ENCODE data around the gene POU2F1. TPM values are rescaled to one million over a fixed set of nuclear protein-coding genes. Genes with fewer than 3 reads are reported as not detected.
"Not testable (repeated sequence)": the region's sequence is repeated elsewhere in the genome, so short reads cannot be mapped to it uniquely, and the experiment has no call there.

POU2F1 gene
- total RNA-seq, 1 donor from 2014 or later, result 20.2 TPM

DNA sequence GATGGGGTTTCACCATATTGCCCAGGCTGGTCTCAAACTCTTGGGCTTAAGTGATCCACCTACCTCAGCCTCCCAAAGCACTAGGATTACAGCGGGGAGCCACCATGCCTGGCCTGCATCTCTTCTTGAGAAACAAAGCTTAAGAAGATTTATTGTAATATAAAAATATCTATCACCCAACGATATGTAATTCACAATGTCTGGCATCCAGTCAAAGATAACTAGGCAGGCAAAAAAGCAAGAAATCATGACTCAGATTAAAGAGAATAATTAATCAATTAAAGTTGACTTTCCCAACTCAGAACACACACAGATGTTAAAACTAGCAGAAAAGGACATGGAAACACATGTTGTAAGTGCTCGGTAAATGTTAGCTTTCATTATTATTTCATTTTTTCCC is 26.5 kb upstream of the POU2F1 start:
- no peaks in the 10 kb centered on the region for H3K36me3 Mint-ChIP-seq (ENCODE audit: low read depth)
- H3K9me3 Mint-ChIP-seq, result peaks cover 3% of the 10 kb centered on the region
- no peak for DNase-seq (ENCODE audit: low spot score)
- no peak overlapping the region for H3K4me3 Mint-ChIP-seq
- intact Hi-C loops (cut with micrococcal nuclease), result no loop called here
- H3K4me1 Mint-ChIP-seq (ENCODE audit: low read depth), result no peaks in the 10 kb centered on the region
- peaks cover 4% of the 10 kb centered on the region for H3K27me3 Mint-ChIP-seq (ENCODE audit: insufficient read depth)
- no peak overlapping the region for H3K27ac Mint-ChIP-seq

DNA sequence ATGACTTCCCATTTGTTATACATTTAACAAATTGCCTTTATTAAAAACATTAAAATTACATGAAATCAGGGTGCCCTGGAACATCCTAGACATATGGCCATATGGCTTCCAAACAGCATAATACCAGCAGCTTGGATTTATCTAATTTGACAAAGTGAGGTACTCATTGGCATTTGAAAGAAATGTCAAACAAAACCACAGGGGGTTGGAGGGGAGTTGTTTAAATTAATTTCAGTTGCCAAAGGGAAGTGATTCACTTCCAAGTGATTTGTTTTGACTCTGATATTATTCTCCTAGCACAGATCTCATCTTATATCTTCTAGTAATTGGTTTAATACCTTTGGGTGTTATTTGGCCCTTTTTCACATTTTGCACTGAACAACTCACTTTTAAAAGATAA is 24.5 kb upstream of the POU2F1 start:
- Mint-ChIP-seq H3K4me3 (no peak overlapping the region), H3K4me1 (ENCODE audit: low read depth) (no peaks in the 10 kb centered on the region), H3K36me3 (ENCODE audit: low read depth) (no peaks in the 10 kb centered on the region), H3K9me3 (no peaks in the 10 kb centered on the region), H3K27ac (no peak overlapping the region), H3K27me3 (ENCODE audit: insufficient read depth) (peaks cover 5% of the 10 kb centered on the region)
- intact Hi-C loops (cut with micrococcal nuclease), result no loop called here
- DNase-seq (ENCODE audit: low spot score), result no peak

DNA sequence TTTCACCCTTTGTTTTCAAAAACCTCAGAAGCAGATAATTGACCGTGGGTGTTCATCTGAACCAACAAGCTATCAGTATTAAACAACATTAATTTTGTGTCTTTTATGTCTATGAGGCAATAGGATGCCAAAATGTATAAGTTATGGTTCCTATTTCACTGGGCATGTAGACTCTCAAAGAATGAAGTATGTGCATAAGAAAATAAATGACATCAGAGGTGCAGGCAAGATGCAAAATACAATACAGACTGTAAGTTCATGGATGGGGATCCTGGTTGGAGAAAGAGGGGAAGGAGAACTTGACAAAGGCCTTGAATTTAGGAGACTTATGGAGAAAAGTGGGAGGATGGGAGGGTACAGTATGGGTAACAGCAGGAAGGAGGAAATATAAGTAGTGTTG is 23.4 kb upstream of the POU2F1 start:
- no peaks in the 10 kb centered on the region for H3K4me1 Mint-ChIP-seq (ENCODE audit: low read depth)
- DNase-seq (ENCODE audit: low spot score), result no peak
- intact Hi-C loops (cut with micrococcal nuclease), result no loop called here
- no peaks in the 10 kb centered on the region for H3K9me3 Mint-ChIP-seq
- no peak overlapping the region for H3K27ac Mint-ChIP-seq
- H3K36me3 Mint-ChIP-seq (ENCODE audit: low read depth), result no peaks in the 10 kb centered on the region
- H3K27me3 Mint-ChIP-seq (ENCODE audit: insufficient read depth), result peaks cover 5% of the 10 kb centered on the region
- H3K4me3 Mint-ChIP-seq, result no peak overlapping the region

DNA sequence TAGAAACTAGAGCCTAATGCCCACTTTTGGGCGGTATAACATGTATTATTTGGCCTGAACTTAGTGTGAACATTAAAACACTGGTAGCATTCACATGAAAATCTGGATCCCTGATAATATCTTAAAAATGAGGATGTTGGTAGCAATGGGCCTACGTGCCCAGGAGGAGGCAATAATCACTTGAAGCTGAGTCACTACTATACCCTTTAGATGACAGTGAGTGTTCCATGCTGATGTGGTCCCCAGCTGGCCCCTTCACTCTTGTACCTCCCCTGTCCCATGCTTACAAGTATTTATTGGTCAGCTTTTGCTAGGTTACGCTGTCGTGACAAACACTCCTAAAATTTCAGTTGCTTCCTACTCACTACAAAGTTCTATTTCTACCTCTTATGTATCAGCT is 23.0 kb upstream of the POU2F1 start:
- Mint-ChIP-seq H3K9me3 (no peaks in the 10 kb centered on the region), H3K4me1 (ENCODE audit: low read depth) (no peaks in the 10 kb centered on the region), H3K4me3 (no peak overlapping the region), H3K27me3 (ENCODE audit: insufficient read depth) (peaks cover 4% of the 10 kb centered on the region), H3K27ac (no peak overlapping the region), H3K36me3 (ENCODE audit: low read depth) (no peaks in the 10 kb centered on the region)
- no peak for DNase-seq (ENCODE audit: low spot score)
- intact Hi-C loops (cut with micrococcal nuclease), result no loop called here

DNA sequence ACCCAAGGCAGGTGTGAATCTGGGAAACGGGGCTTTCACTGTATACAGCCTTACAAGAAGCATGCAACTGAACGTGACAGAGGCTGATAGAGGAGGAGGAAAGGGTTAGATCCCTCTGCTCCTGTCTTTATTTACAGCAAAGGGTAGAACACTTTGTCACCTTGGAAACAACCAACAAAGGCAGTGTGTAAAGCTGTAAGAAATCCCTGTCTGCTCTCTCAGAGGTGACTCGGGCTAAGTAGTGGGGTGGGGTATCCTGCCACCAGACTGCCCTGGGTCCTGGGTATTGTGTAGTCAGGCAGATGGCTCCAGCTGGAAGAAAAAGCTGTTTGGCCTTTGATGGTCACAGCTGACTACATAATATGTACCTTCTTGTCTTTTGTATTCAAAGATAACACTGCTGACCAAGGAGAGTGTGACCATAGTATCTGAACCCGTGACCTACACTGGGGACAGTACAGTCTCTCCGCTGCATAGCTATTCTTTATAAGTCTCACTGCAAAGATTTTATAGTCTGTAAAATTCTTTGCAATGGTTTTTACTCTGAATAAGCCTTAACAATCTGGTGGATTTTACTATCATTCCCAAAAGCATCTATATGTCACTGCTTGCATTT is 22.1 kb upstream of the POU2F1 start:
- no peaks in the 10 kb centered on the region for H3K9me3 Mint-ChIP-seq
- no peak for DNase-seq (ENCODE audit: low spot score)
- no peaks in the 10 kb centered on the region for H3K4me1 Mint-ChIP-seq (ENCODE audit: low read depth)
- H3K4me3 Mint-ChIP-seq, result no peak overlapping the region
- no peaks in the 10 kb centered on the region for H3K36me3 Mint-ChIP-seq (ENCODE audit: low read depth)
- no peak overlapping the region for H3K27ac Mint-ChIP-seq
- peaks cover 1% of the 10 kb centered on the region for H3K27me3 Mint-ChIP-seq (ENCODE audit: insufficient read depth)
- intact Hi-C loops (cut with micrococcal nuclease), result no loop called here

DNA sequence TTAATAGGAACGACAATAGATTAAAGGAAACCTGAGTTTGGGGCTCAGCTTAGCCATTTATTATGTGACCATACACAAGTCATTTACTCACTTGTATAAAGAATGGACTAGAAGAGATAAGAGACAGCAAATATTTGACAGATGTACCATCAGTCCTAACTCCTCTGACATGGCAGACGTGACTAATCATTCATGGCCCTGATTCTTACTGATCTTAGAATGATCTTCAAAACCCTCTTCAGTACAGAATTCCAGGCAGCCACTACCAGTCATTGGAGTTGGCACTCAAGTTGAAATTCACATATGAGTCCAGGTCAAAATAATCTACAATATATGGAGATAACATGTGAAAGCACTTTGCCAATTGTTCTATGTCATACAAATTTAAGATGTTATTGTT is 21.0 kb upstream of the POU2F1 start:
- Mint-ChIP-seq H3K4me3 (no peak overlapping the region), H3K27ac (no peak overlapping the region), H3K36me3 (ENCODE audit: low read depth) (no peaks in the 10 kb centered on the region), H3K27me3 (ENCODE audit: insufficient read depth) (peaks cover 1% of the 10 kb centered on the region), H3K4me1 (ENCODE audit: low read depth) (no peaks in the 10 kb centered on the region), H3K9me3 (no peaks in the 10 kb centered on the region)
- no peak for DNase-seq (ENCODE audit: low spot score)
- intact Hi-C loops (cut with micrococcal nuclease), result no loop called here

DNA sequence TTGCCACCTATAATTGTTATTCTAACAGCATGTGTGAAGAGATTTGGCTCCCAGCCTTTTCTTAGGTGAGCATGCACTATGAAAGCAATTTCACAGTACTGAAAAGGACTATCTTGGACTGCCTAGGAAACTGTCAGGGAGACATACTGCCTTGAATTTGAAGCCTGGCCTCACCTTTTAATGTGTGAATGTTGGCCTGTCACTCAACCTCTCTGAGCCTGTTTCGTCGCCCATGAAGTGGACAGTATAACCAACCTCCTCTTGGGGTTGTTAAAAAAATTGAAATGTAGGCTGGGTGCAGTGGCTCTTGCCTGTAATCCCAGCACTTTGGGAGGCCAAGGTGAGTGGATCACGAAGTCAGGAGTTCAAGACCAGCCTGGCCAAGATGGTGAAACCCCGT is 20.4 kb upstream of the POU2F1 start:
- no peak overlapping the region for H3K4me3 Mint-ChIP-seq
- DNase-seq (ENCODE audit: low spot score), result no peak
- peaks cover 1% of the 10 kb centered on the region for H3K27me3 Mint-ChIP-seq (ENCODE audit: insufficient read depth)
- no peak overlapping the region for H3K27ac Mint-ChIP-seq
- H3K4me1 Mint-ChIP-seq (ENCODE audit: low read depth), result no peaks in the 10 kb centered on the region
- no peaks in the 10 kb centered on the region for H3K9me3 Mint-ChIP-seq
- no peaks in the 10 kb centered on the region for H3K36me3 Mint-ChIP-seq (ENCODE audit: low read depth)
- intact Hi-C loops (cut with micrococcal nuclease), result no loop called here

DNA sequence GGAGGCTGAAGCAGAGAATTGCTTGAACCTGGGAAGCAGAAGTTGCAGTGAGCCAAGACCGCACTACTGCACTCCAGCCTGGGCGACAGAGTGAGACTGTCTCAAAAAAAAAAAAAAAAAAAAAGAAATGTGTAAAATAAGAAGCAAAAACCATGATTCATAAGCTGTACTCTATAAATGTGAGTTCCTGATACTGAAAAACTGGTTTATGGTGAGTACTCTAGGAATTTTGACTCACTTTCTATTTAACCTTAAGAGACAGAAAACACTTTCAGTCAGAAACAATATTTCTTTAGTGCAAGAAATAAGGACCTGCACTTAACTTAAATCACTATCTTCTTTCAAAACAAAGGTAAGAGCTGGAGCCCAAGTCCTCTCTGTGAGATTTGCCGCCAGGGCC is 19.9 kb upstream of the POU2F1 start:
- H3K4me1 Mint-ChIP-seq (ENCODE audit: low read depth), result no peaks in the 10 kb centered on the region
- H3K36me3 Mint-ChIP-seq (ENCODE audit: low read depth), result peaks cover 3% of the 10 kb centered on the region
- intact Hi-C loops (cut with micrococcal nuclease), result no loop called here
- H3K4me3 Mint-ChIP-seq, result no peak overlapping the region
- peaks cover 1% of the 10 kb centered on the region for H3K27me3 Mint-ChIP-seq (ENCODE audit: insufficient read depth)
- DNase-seq (ENCODE audit: low spot score), result no peak
- no peak overlapping the region for H3K27ac Mint-ChIP-seq
- H3K9me3 Mint-ChIP-seq, result peaks cover 4% of the 10 kb centered on the region

DNA sequence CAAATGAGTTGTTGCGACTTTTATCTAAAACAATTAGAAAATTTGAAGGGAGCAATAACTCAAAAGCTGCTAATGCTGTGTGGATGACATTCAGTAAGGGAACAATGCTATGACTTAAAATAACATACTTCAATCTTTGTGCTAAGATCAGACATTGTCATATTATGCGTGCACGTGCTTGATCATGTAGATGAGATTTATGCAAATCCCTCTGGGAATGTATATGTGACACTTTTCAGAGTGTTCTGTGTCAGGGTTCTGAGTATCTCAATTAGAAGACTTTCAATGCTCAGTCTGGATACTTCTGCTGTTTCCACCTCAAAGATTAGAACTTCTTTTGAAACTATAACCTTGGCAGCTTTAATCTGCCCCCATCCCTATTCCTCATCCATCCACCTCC is 18.6 kb upstream of the POU2F1 start:
- no peak overlapping the region for H3K4me3 Mint-ChIP-seq

DNA sequence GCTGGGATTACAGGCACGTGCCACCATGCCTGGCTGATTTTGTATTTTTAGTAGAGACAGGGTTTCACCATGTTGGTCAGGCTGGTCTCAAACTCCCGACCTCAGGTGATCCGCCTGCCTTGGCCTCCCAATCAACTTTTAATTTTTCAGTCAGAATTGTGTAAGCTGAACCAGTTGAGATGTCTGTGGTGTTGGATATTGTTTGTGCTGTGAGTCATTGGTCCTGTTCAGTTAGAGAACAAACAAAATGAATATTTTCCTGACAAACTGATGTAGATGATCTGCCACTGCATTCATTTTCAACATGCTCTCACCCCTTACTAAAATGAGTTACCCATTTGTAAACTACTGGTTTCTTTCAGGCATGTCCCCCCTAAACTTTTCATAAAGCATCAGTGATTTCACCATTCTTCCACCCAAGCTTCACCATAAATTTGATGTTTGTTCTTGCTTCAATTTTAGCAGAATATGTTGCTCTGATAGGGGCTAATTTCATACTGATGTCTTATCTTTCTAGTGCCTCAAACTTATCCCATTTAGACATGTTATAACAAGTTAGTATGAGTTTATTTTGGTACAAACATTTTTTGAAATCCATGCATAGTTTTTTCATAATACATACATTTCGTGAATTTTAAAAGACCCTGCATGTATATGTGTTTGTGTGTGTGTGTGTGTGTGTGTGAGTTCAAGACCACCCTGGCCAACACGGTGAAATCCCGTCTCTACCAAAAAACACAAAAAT is 15.2 kb upstream of the POU2F1 start:
- H3K9me3 Mint-ChIP-seq, result peaks cover 27% of the 10 kb centered on the region
- not testable (repeated sequence) for H3K4me3 Mint-ChIP-seq; H3K27me3 Mint-ChIP-seq (ENCODE audit: insufficient read depth); H3K27ac Mint-ChIP-seq; H3K4me1 Mint-ChIP-seq (ENCODE audit: low read depth); DNase-seq (ENCODE audit: low spot score)
- intact Hi-C loops (cut with micrococcal nuclease), result loop anchor here (5.0 kb wide), 1 partner anchor 68 kb away; no protein-coding TSS in a partner anchor
- peaks cover 13% of the 10 kb centered on the region for H3K36me3 Mint-ChIP-seq (ENCODE audit: low read depth)

More for the DNA sequence above, 18.6 kb upstream of the POU2F1 start:
- no peak for DNase-seq (ENCODE audit: low spot score)
- H3K27ac Mint-ChIP-seq, result no peak overlapping the region
- peaks cover 3% of the 10 kb centered on the region for H3K36me3 Mint-ChIP-seq (ENCODE audit: low read depth)
- no peaks in the 10 kb centered on the region for H3K4me1 Mint-ChIP-seq (ENCODE audit: low read depth)
- H3K9me3 Mint-ChIP-seq, result peaks cover 4% of the 10 kb centered on the region
- H3K27me3 Mint-ChIP-seq (ENCODE audit: insufficient read depth), result peaks cover 1% of the 10 kb centered on the region
- intact Hi-C loops (cut with micrococcal nuclease), result no loop called here

DNA sequence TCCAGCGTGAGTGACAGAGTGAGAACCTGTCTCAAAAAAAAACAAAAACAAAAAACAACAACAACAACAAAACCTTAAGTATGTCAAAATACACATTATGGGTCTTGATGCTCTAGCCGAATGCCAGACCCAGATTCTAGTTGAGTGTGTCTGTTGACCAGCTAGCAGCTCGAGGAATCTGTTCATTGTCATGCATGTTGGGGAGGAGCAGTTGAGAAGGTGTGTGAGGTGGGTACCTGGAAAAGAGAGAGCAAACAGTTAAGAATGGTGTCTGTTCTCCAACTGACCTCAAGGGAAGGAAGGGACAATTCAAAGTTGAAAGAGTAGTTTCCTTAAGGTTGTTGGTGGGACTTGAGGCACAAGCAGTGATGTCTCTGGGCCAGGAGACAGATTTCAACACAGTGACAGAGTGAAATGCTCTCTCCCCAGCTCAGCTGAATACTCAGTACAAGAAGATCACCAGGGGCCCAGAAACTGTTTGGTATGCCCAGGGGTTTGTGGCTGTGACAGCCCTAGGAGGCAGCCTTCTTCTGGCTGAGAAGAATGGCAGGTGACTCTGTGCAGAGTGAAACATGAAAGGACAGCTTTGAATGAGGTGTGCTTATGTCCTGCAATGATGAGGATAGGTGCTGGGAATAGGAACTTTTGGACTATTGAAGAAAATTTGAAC is 14.4 kb upstream of the POU2F1 start:
- Mint-ChIP-seq H3K4me3 (no peak overlapping the region), H3K4me1 (ENCODE audit: low read depth) (peaks cover 5% of the 10 kb centered on the region), H3K27me3 (ENCODE audit: insufficient read depth) (no peaks in the 10 kb centered on the region), H3K27ac (no peak overlapping the region), H3K36me3 (ENCODE audit: low read depth) (peaks cover 15% of the 10 kb centered on the region), H3K9me3 (peaks cover 29% of the 10 kb centered on the region)
- intact Hi-C loops (cut with micrococcal nuclease), result loop anchor here (5.0 kb wide), 1 partner anchor 69 kb away; no protein-coding TSS in a partner anchor
- no peak for DNase-seq (ENCODE audit: low spot score)

DNA sequence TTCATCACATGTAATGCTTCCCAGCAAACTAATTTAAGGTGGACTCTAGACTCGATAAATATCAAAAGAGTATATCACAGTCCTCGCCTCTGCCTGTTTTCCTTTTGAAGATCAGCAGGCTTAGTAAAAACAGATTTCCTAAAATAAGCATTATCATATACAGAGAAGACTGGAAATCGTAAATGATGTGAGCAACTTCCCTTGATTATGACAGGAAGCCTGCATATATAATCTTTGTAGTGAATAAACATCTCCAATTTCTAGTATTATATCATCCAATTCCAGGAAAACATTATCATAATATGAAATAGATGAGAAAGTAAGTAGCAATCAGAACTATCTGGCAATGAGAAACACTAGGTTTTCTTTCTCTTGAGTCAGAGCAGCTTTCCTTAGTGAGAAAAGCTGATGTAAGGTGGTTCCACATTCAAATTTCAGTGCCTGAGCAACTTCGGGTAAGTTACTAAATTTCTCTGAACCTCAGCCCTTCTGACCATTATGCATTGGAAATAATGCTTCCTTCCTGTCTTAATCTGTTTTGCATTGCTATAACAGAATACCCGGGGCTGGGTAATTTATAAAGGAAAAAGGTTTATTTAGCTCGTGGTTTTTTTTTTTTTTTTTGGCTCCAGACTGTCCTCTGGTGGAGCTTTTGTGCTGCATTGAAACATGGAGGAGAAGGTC is 12.6 kb upstream of the POU2F1 start:
- Mint-ChIP-seq H3K4me1 (ENCODE audit: low read depth) (peaks cover 8% of the 10 kb centered on the region), H3K9me3 (peaks cover 31% of the 10 kb centered on the region), H3K4me3 (no peak overlapping the region), H3K27me3 (ENCODE audit: insufficient read depth) (no peaks in the 10 kb centered on the region), H3K27ac (no peak overlapping the region), H3K36me3 (ENCODE audit: low read depth) (peaks cover 17% of the 10 kb centered on the region)
- intact Hi-C loops (cut with micrococcal nuclease), result loop anchor here (5.0 kb wide), 1 partner anchor 71 kb away; no protein-coding TSS in a partner anchor
- DNase-seq (ENCODE audit: low spot score), result no peak

DNA sequence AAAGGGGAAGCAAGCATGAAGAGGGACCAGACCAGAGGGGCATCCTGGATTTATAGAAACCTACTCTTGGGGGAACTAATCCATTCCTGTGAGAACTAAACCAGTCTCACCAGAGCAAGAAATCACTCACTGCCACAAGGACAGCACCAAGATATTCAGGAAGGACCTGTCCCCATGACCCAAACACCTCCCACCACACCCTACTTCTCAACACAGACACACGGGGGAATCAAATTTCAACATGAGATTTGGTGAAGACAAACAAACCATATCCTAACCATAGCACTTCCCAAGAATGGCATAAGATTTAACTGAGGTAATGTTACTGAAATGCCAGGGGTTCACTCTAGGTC is 12.1 kb upstream of the POU2F1 start:
- DNase-seq (ENCODE audit: low spot score), result no peak
- peaks cover 8% of the 10 kb centered on the region for H3K4me1 Mint-ChIP-seq (ENCODE audit: low read depth)
- peaks cover 31% of the 10 kb centered on the region for H3K9me3 Mint-ChIP-seq
- intact Hi-C loops (cut with micrococcal nuclease), result loop anchor here (5.0 kb wide), 1 partner anchor 71 kb away; no protein-coding TSS in a partner anchor
- peaks cover 17% of the 10 kb centered on the region for H3K36me3 Mint-ChIP-seq (ENCODE audit: low read depth)
- H3K4me3 Mint-ChIP-seq, result no peak overlapping the region
- H3K27me3 Mint-ChIP-seq (ENCODE audit: insufficient read depth), result no peaks in the 10 kb centered on the region
- no peak overlapping the region for H3K27ac Mint-ChIP-seq
